ENCODE data around the gene UBAC2.

UBAC2 gene

DNA sequence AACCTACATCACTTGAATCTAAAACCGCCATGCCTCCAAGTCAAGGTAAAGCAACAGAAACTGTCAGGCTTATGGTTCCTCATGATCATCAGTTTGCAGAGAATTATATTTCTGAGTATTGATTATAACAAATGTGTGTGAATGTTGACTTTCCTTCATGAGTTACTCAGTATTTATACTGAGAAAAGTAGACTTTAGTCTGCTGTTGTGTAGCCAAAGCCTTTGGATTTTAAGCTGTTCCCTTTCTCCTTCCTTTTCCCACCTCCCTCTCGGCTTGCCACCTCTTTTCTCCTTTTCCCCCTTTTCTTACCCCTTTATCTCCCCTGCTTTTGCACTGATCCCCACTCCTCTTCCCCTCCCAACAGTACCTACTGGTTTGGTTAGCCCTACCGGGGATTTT is 78.2 kb downstream of the UBAC2 start:
- H2AFZ ChIP-seq (ENCODE audit: low read length) = no peak overlapping the region
- no peaks in the 10 kb centered on the region for H3K9me2 ChIP-seq (ENCODE audit: low read depth, low read length)
- H3K27ac ChIP-seq (ENCODE audit: low read depth, low read length, poor library complexity, severe bottlenecking) = no peak overlapping the region
- H3F3A ChIP-seq (ENCODE audit: insufficient read depth, low read length) = no peaks in the 10 kb centered on the region
- no peak overlapping the region for H3K9ac ChIP-seq (ENCODE audit: low read length)
- H4K20me1 ChIP-seq (ENCODE audit: insufficient read depth, low read length) = no peaks in the 10 kb centered on the region
- H3K4me1 ChIP-seq (ENCODE audit: insufficient read depth, low read length, severe bottlenecking) = peaks cover 22% of the 10 kb centered on the region
- no peak overlapping the region for H3K4me2 ChIP-seq (ENCODE audit: low read length)
- no peaks in the 10 kb centered on the region for H3K9me3 ChIP-seq (ENCODE audit: low read length)
- no peak overlapping the region for H3K4me3 ChIP-seq (ENCODE audit: low read depth, low read length, poor library complexity, severe bottlenecking)
- H3K36me3 ChIP-seq (ENCODE audit: insufficient read depth, low read length) = peaks cover 9% of the 10 kb centered on the region
- no peaks in the 10 kb centered on the region for H3K27me3 ChIP-seq (ENCODE audit: insufficient read depth, low read length)
- TF ChIP-seq, protein P1, sequence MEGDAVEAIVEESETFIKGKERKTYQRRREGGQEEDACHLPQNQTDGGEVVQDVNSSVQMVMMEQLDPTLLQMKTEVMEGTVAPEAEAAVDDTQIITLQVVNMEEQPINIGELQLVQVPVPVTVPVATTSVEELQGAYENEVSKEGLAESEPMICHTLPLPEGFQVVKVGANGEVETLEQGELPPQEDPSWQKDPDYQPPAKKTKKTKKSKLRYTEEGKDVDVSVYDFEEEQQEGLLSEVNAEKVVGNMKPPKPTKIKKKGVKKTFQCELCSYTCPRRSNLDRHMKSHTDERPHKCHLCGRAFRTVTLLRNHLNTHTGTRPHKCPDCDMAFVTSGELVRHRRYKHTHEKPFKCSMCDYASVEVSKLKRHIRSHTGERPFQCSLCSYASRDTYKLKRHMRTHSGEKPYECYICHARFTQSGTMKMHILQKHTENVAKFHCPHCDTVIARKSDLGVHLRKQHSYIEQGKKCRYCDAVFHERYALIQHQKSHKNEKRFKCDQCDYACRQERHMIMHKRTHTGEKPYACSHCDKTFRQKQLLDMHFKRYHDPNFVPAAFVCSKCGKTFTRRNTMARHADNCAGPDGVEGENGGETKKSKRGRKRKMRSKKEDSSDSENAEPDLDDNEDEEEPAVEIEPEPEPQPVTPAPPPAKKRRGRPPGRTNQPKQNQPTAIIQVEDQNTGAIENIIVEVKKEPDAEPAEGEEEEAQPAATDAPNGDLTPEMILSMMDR (IDR thresholded peaks at IDR 0.05; ENCODE audit: low read length) = no peak
- no peak for TF ChIP-seq EZH2 (IDR thresholded peaks at IDR 0.05; ENCODE audit: borderline replicate concordance, low read length)
- no peaks in the 10 kb centered on the region for H3K79me2 ChIP-seq (ENCODE audit: insufficient read depth, low read length)

DNA sequence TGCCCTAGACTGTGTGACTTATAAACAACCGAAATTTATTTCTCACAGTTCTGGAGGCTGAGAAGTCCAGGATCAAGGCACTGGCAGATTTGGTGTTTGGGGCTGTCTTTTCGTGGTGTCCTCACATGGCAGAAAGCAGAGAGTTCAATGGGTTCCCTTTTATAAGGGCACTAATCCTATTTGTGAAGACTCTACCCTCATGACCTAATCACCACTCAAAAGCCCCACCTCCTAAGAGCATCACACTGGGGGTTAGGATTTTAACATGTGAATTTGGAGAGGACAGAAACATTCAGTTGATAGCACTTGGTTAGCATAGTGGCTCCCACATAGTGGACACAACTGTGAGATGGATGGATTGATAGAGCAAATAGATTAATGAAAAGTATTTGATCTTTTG is 79.0 kb downstream of the UBAC2 start:
- H3K4me1 ChIP-seq (ENCODE audit: insufficient read depth, low read length, severe bottlenecking) = peaks cover 22% of the 10 kb centered on the region
- H3K9me3 ChIP-seq (ENCODE audit: low read length) = no peaks in the 10 kb centered on the region
- H2AFZ ChIP-seq (ENCODE audit: low read length) = no peak overlapping the region
- no peaks in the 10 kb centered on the region for H4K20me1 ChIP-seq (ENCODE audit: insufficient read depth, low read length)
- H3F3A ChIP-seq (ENCODE audit: insufficient read depth, low read length) = no peaks in the 10 kb centered on the region
- H3K27ac ChIP-seq (ENCODE audit: low read depth, low read length, poor library complexity, severe bottlenecking) = no peak overlapping the region
- H3K4me3 ChIP-seq (ENCODE audit: low read depth, low read length, poor library complexity, severe bottlenecking) = no peak overlapping the region
- H3K9ac ChIP-seq (ENCODE audit: low read length) = no peak overlapping the region
- H3K4me2 ChIP-seq (ENCODE audit: low read length) = no peak overlapping the region
- TF ChIP-seq EZH2 (IDR thresholded peaks at IDR 0.05; ENCODE audit: borderline replicate concordance, low read length) = no peak
- TF ChIP-seq, protein P1 (IDR thresholded peaks at IDR 0.05; ENCODE audit: low read length) = no peak
- H3K27me3 ChIP-seq (ENCODE audit: insufficient read depth, low read length) = no peaks in the 10 kb centered on the region
- peaks cover 9% of the 10 kb centered on the region for H3K36me3 ChIP-seq (ENCODE audit: insufficient read depth, low read length)
- no peaks in the 10 kb centered on the region for H3K9me2 ChIP-seq (ENCODE audit: low read depth, low read length)
- H3K79me2 ChIP-seq (ENCODE audit: insufficient read depth, low read length) = no peaks in the 10 kb centered on the region

DNA sequence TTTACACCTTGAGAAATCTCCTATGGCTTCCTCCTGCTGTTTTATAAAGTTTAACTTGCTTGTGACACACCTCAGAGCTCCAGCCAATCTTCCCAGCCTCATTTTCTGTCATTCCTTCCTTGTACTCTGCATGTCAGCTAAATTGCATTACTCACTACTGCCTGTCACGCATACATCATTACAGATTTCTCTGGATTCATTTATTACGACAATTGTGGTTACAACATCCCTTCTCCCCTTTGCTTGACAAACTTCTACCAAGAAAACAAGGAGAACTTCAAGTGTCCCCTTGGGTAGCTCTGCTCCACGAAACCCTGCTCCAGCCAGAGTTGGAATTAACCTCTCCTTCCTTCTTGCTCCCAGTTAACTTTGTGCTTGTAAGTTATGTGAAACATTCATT is 79.5 kb downstream of the UBAC2 start:
- Histone ChIP-seq H3K4me3 (ENCODE audit: low read depth, low read length, poor library complexity, severe bottlenecking) (no peak overlapping the region), H2AFZ (ENCODE audit: low read length) (no peak overlapping the region), H4K20me1 (ENCODE audit: insufficient read depth, low read length) (no peaks in the 10 kb centered on the region), H3K27me3 (ENCODE audit: insufficient read depth, low read length) (no peaks in the 10 kb centered on the region), H3K27ac (ENCODE audit: low read depth, low read length, poor library complexity, severe bottlenecking) (no peak overlapping the region), H3K9ac (ENCODE audit: low read length) (no peak overlapping the region), H3K9me3 (ENCODE audit: low read length) (no peaks in the 10 kb centered on the region), H3K4me2 (ENCODE audit: low read length) (no peak overlapping the region), H3K4me1 (ENCODE audit: insufficient read depth, low read length, severe bottlenecking) (peaks cover 22% of the 10 kb centered on the region), H3K36me3 (ENCODE audit: insufficient read depth, low read length) (peaks cover 9% of the 10 kb centered on the region), H3F3A (ENCODE audit: insufficient read depth, low read length) (no peaks in the 10 kb centered on the region), H3K9me2 (ENCODE audit: low read depth, low read length) (no peaks in the 10 kb centered on the region), H3K79me2 (ENCODE audit: insufficient read depth, low read length) (no peaks in the 10 kb centered on the region)
- TF ChIP-seq EZH2 (IDR thresholded peaks at IDR 0.05; ENCODE audit: borderline replicate concordance, low read length) = no peak
- TF ChIP-seq, protein P1 (IDR thresholded peaks at IDR 0.05; ENCODE audit: low read length) = no peak

Measured in OCI-LY1 (cell line).